ENCODE measurements around the gene LMO7.
A peak's percentile ranks its signal among the peaks of the same experiment; 100 is the strongest.

LMO7 gene

DNA sequence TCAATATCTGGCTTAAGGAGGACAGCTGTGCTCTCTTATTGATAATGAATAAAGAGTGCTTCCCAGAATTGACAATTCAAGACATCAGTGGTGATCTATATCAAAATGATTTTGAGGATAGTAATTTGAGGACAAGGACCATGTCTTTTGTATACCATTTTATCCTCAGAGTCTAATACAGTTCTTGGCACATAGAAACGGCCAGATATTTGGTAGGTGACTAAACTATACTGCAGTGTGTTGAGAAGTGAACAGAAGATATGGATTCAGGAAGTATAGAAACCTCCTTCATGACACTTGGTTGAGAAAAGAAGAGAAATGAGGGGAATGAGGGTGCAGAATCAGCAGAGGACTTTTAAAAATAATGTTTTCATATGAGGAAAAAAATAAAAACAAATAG lies 16.1 kb upstream of the LMO7 start:
- no peaks in the 10 kb centered on the region for H3K36me3 ChIP-seq (ENCODE audit: control insufficient read depth, insufficient read depth, low read length)
- WGBS, 2 experiments, result 100% methylated on average over 1 of the region's 1 CpG
- H3K4me3 ChIP-seq (ENCODE audit: insufficient read depth, low read depth, low read length), result no peak overlapping the region
- no peak overlapping the region for H3K27ac ChIP-seq (ENCODE audit: insufficient read depth, low read depth, low read length, poor library complexity, severe bottlenecking)
- no peaks in the 10 kb centered on the region for H3K4me1 ChIP-seq (ENCODE audit: control insufficient read depth, insufficient read depth, low read length)
- no peaks in the 10 kb centered on the region for H3K9me3 ChIP-seq (ENCODE audit: control insufficient read depth, low read length)
- H3K27me3 ChIP-seq (ENCODE audit: control insufficient read depth, insufficient read depth, low read length, poor library complexity, severe bottlenecking), result no peaks in the 10 kb centered on the region

DNA sequence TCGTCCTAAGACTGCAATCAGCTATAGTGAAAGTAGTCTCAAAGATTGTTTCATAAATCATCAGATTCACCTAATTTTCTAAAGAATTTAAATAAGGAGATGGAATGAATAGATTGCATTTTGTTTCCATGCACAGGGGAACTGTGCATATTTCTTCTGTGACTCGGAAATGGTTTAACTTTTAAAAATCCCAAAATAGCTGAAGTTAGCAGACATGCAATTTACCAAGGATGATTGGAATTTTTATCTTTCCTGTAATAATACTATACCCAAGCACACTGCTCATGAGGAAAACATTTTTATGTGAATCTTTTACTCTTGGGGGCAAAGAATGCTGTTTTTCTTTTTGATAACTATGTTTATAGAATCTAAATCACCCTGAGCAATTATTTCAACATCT lies 15.0 kb upstream of the LMO7 start:
- Histone ChIP-seq H3K4me1 (ENCODE audit: control insufficient read depth, insufficient read depth, low read length) (no peaks in the 10 kb centered on the region), H3K36me3 (ENCODE audit: control insufficient read depth, insufficient read depth, low read length) (no peaks in the 10 kb centered on the region), H3K9me3 (ENCODE audit: control insufficient read depth, low read length) (no peaks in the 10 kb centered on the region), H3K27ac (ENCODE audit: insufficient read depth, low read depth, low read length, poor library complexity, severe bottlenecking) (no peak overlapping the region), H3K27me3 (ENCODE audit: control insufficient read depth, insufficient read depth, low read length, poor library complexity, severe bottlenecking) (no peaks in the 10 kb centered on the region), H3K4me3 (ENCODE audit: insufficient read depth, low read depth, low read length) (no peak overlapping the region)
- 94 to 100% methylated on average over 1 of the region's 2 CpGs for WGBS, 2 experiments

DNA sequence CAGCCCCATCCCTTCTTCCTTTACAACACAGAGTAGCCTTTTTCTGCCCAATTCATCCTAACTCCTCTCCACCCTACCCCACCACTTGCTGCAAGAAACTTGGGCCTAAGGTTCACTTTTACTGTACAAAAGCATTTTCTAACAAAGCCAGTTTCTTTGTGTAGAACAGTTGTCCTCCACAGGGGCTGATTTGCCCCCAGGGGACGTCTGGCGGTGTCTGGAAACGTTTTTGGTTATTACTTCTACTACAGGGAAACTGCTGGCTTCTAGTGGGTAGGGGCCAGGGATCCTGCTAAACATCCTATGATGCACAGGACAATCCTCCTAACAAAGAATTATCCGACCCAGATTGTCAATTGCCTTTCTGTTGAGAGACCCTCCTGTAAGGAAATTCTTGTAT lies 7.3 kb upstream of the LMO7 start:
- no peak overlapping the region for H3K4me3 ChIP-seq (ENCODE audit: insufficient read depth, low read depth, low read length)
- H3K27ac ChIP-seq (ENCODE audit: insufficient read depth, low read depth, low read length, poor library complexity, severe bottlenecking), result no peak overlapping the region
- H3K36me3 ChIP-seq (ENCODE audit: control insufficient read depth, insufficient read depth, low read length), result no peaks in the 10 kb centered on the region
- 79 to 89% methylated on average over 4 of the region's 4 CpGs for WGBS, 2 experiments
- no peaks in the 10 kb centered on the region for H3K4me1 ChIP-seq (ENCODE audit: control insufficient read depth, insufficient read depth, low read length)
- H3K27me3 ChIP-seq (ENCODE audit: control insufficient read depth, insufficient read depth, low read length, poor library complexity, severe bottlenecking), result no peaks in the 10 kb centered on the region
- no peaks in the 10 kb centered on the region for H3K9me3 ChIP-seq (ENCODE audit: control insufficient read depth, low read length)

DNA sequence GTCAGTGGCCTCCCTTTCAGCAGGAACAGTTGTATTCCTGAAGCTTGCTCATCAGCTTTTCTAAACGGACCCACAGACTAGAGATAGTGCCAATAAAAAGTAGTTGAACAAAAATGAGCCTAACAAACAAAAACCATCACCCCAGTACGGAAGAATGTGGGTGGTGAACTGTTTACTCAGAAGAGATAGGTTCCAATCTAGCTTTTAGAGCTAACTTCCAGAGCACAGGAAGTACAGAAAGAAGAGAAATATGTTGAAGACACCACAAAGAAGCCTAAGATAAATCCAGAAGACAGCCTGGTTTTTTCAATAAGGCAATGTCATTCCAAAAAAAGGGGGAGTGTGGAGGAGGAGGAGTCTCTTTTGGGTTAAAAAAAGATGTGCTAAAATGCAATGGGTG lies 2.8 kb upstream of the LMO7 start:
- H3K9me3 ChIP-seq (ENCODE audit: control insufficient read depth, low read length), result no peaks in the 10 kb centered on the region
- whole genome bisulfite sequencing, 2 experiments, result 82 to 87% methylated on average over 2 of the region's 2 CpGs
- H3K27ac ChIP-seq (ENCODE audit: insufficient read depth, low read depth, low read length, poor library complexity, severe bottlenecking), result no peak overlapping the region
- peaks cover 5% of the 10 kb centered on the region for H3K4me1 ChIP-seq (ENCODE audit: control insufficient read depth, insufficient read depth, low read length)
- no peaks in the 10 kb centered on the region for H3K36me3 ChIP-seq (ENCODE audit: control insufficient read depth, insufficient read depth, low read length)
- H3K4me3 ChIP-seq (ENCODE audit: insufficient read depth, low read depth, low read length), result no peak overlapping the region
- peaks cover 38% of the 10 kb centered on the region for H3K27me3 ChIP-seq (ENCODE audit: control insufficient read depth, insufficient read depth, low read length, poor library complexity, severe bottlenecking)

DNA sequence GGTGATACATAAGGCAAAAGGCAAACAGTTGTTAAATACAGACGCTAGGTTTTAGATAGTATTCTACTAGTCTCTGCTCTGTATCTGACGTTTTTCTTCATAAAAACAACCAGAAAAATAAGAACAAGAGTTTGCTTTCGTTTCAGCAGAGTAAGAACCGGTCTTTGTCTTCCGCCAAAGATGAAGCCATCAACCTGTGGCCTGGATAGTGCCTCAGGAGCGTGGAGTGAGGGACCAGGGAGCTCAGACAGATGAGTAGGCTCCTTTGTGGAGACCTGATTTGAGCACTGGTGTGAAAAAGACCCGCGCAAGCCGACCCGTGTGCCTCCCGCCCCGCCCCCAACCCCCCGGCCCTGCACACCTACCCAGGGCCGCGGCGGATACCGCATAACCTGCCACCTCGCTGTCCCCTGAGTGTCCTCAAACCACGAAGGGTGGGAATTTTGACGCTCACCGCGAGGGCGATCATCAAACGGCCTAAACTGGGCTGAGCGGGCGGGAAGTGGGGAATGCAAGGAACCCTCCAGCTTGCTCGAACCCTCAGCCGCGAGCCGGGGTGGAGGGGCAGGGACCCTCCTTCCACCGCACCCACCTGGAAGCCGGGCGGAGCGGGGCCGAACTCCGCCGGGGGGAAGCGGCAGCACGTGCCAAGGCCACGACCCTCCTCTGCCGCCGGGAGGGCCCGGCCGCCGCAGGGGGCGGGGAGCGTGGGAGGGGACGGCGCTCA lies 866 bp upstream of the LMO7 start:
- peaks cover 43% of the 10 kb centered on the region for H3K27me3 ChIP-seq (ENCODE audit: control insufficient read depth, insufficient read depth, low read length, poor library complexity, severe bottlenecking)
- 15% methylated on average over 49 of the region's 49 CpGs for WGBS, 2 experiments
- H3K4me3 ChIP-seq (ENCODE audit: insufficient read depth, low read depth, low read length), result peak overlapping the region; percentile 31
- no peaks in the 10 kb centered on the region for H3K9me3 ChIP-seq (ENCODE audit: control insufficient read depth, low read length)
- H3K36me3 ChIP-seq (ENCODE audit: control insufficient read depth, insufficient read depth, low read length), result no peaks in the 10 kb centered on the region
- H3K4me1 ChIP-seq (ENCODE audit: control insufficient read depth, insufficient read depth, low read length), result peaks cover 5% of the 10 kb centered on the region
- H3K27ac ChIP-seq (ENCODE audit: insufficient read depth, low read depth, low read length, poor library complexity, severe bottlenecking), result no peak overlapping the region

DNA sequence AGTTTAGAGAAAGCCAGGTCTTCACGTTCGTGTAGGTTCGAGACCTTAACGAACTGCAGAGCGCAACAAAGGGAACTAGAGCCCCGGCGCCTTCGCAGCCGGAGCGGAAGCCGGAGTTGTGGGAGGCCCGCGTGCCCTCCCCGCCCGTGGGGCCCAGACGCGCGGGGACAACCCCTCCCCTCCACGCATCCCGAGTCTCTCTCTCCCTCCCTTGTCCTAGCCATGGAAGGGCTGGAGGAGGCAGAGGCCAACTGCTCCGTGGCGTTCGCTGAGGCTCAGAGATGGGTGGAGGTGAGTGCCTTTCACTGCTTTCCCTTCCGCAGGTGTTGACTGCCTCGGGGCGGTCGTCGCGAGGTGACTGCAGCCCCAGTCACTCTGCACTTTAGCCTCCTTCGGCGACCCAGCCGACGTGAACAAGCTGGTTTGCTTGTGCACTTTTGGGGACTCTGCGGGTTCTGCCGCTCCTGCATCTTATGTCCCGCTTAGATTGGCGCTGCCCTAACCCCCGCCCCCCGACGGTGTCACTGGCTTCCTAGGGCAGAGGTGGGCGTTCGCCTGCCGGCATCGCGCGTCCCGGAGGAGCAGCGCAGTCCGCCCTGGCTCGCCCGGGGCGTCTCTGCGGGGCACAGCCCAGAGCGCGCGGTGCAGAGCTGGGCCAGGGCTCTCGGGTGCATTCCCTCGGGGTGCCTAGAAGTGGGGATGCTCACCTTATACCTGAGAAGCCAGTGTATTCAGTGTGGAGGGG lies 478 bp downstream of the LMO7 start:
- Histone ChIP-seq H3K27ac (ENCODE audit: insufficient read depth, low read depth, low read length, poor library complexity, severe bottlenecking) (no peak overlapping the region), H3K9me3 (ENCODE audit: control insufficient read depth, low read length) (no peaks in the 10 kb centered on the region), H3K36me3 (ENCODE audit: control insufficient read depth, insufficient read depth, low read length) (no peaks in the 10 kb centered on the region), H3K4me1 (ENCODE audit: control insufficient read depth, insufficient read depth, low read length) (peaks cover 5% of the 10 kb centered on the region), H3K4me3 (ENCODE audit: insufficient read depth, low read depth, low read length) (peak overlapping the region; percentile 31), H3K27me3 (ENCODE audit: control insufficient read depth, insufficient read depth, low read length, poor library complexity, severe bottlenecking) (peaks cover 43% of the 10 kb centered on the region)
- WGBS, 2 experiments, result 1% methylated on average over 58 of the region's 58 CpGs

DNA sequence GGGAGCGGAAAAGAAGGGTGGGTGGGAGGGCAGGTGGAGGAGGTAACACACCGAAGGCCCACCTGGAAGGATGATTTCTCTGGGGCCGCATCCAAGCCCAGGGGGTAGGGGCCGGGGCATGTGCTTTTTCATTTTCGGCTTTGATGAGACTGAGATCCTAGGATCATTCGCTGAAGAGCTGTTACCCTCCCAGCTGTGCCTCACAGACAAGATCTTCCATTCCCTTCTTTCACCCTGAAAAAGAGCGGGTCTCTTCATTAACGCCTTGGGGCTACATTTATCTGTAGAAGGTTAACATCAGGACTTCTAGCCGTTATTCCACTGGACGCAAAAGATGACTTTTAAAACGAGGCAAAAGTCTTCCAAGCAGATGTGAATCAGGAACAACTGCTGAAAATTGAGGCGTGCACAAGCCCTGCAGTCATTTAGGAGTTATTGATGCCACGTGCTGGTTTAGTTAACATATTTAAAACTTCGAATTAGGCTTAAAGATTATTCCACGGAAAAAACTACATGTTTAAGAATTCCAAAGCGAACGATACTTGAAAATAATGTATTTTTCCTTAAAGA lies 1.1 kb downstream of the LMO7 start:
- Histone ChIP-seq H3K4me3 (ENCODE audit: insufficient read depth, low read depth, low read length) (no peak overlapping the region), H3K27me3 (ENCODE audit: control insufficient read depth, insufficient read depth, low read length, poor library complexity, severe bottlenecking) (peaks cover 43% of the 10 kb centered on the region)
- 10 to 12% methylated on average over 16 to 17 of the region's 17 CpGs for WGBS, 2 experiments

DNA sequence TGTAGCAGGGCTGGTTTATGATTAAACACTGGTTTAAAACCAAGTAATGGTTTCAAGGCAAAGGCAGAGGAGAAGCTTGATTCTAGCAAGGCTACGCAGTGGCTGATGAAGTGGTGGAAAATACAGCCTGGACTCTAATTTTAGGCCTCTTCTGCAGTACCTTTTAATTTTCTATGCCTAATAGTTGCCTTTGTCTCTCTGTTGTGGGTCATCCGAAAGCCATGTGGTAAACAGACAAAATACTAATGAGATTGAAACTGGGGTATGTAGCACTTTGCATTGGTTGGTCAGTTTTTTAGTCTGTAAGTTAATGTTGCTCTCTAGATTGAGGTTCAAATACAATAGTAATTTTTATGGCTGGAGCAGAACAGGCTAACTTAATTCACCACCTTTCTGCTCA lies 3.3 kb downstream of the LMO7 start:
- no peaks in the 10 kb centered on the region for H3K9me3 ChIP-seq (ENCODE audit: control insufficient read depth, low read length)
- H3K4me1 ChIP-seq (ENCODE audit: control insufficient read depth, insufficient read depth, low read length), result peaks cover 5% of the 10 kb centered on the region
- peaks cover 43% of the 10 kb centered on the region for H3K27me3 ChIP-seq (ENCODE audit: control insufficient read depth, insufficient read depth, low read length, poor library complexity, severe bottlenecking)
- WGBS, 2 experiments, result 92 to 97% methylated on average over 2 of the region's 2 CpGs
- no peak overlapping the region for H3K4me3 ChIP-seq (ENCODE audit: insufficient read depth, low read depth, low read length)
- H3K36me3 ChIP-seq (ENCODE audit: control insufficient read depth, insufficient read depth, low read length), result no peaks in the 10 kb centered on the region
- no peak overlapping the region for H3K27ac ChIP-seq (ENCODE audit: insufficient read depth, low read depth, low read length, poor library complexity, severe bottlenecking)

More for the DNA sequence above, 1.1 kb downstream of the LMO7 start:
- peaks cover 5% of the 10 kb centered on the region for H3K4me1 ChIP-seq (ENCODE audit: control insufficient read depth, insufficient read depth, low read length)
- H3K27ac ChIP-seq (ENCODE audit: insufficient read depth, low read depth, low read length, poor library complexity, severe bottlenecking), result no peak overlapping the region
- H3K36me3 ChIP-seq (ENCODE audit: control insufficient read depth, insufficient read depth, low read length), result no peaks in the 10 kb centered on the region
- H3K9me3 ChIP-seq (ENCODE audit: control insufficient read depth, low read length), result no peaks in the 10 kb centered on the region

DNA sequence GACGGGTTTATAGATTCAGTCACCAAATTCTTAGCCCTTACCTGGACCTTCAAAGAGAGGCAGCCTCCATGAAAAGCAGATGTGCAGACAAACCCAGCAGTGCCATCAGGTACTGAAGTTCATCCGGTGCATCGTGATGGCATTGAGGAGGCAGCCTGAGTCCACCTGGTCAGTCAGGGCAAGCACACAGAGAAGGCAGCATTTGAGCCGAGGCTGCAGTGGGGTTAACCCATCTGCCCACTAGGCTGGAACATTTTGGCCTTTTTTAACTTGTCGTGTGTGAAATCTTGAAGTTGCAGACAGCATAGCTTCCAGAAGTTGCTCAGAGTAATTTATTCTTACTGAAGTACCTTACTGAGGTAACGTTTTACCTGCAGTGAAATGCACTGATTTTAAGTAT lies 4.9 kb downstream of the LMO7 start:
- no peak overlapping the region for H3K4me3 ChIP-seq (ENCODE audit: insufficient read depth, low read depth, low read length)
- no peaks in the 10 kb centered on the region for H3K36me3 ChIP-seq (ENCODE audit: control insufficient read depth, insufficient read depth, low read length)
- H3K9me3 ChIP-seq (ENCODE audit: control insufficient read depth, low read length), result no peaks in the 10 kb centered on the region
- peaks cover 28% of the 10 kb centered on the region for H3K27me3 ChIP-seq (ENCODE audit: control insufficient read depth, insufficient read depth, low read length, poor library complexity, severe bottlenecking)
- peaks cover 5% of the 10 kb centered on the region for H3K4me1 ChIP-seq (ENCODE audit: control insufficient read depth, insufficient read depth, low read length)
- 89 to 91% methylated on average over 6 of the region's 6 CpGs for WGBS, 2 experiments
- no peak overlapping the region for H3K27ac ChIP-seq (ENCODE audit: insufficient read depth, low read depth, low read length, poor library complexity, severe bottlenecking)

DNA sequence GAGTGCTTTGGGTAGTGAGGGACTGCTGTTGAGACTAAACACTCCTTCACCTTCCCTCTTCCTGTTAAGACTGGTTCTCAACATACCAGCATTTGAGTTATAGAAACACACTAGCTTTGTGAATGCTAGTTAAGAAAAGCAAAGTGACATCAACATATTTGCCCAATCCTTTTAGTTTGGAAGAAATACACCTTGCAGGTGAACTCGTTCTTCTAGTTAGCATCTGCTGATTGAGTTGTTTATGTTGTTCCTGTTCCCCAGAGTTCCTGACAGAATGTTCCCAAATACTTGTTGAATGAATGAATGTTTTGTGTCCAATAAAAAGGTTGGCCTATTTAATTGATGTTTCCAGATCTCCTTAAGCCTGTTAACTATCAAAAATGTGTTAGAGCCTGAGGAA lies 7.1 kb downstream of the LMO7 start:
- peaks cover 7% of the 10 kb centered on the region for H3K27me3 ChIP-seq (ENCODE audit: control insufficient read depth, insufficient read depth, low read length, poor library complexity, severe bottlenecking)
- no peaks in the 10 kb centered on the region for H3K36me3 ChIP-seq (ENCODE audit: control insufficient read depth, insufficient read depth, low read length)
- H3K4me1 ChIP-seq (ENCODE audit: control insufficient read depth, insufficient read depth, low read length), result no peaks in the 10 kb centered on the region
- 92 to 100% methylated on average over 1 of the region's 1 CpG for WGBS, 2 experiments
- no peaks in the 10 kb centered on the region for H3K9me3 ChIP-seq (ENCODE audit: control insufficient read depth, low read length)
- no peak overlapping the region for H3K27ac ChIP-seq (ENCODE audit: insufficient read depth, low read depth, low read length, poor library complexity, severe bottlenecking)
- H3K4me3 ChIP-seq (ENCODE audit: insufficient read depth, low read depth, low read length), result no peak overlapping the region
